ENCODE results near the gene MPZL2.
A peak's percentile ranks its signal among the peaks of the same experiment; 100 is the strongest.
"Not testable (repeated sequence)": the region's sequence is repeated elsewhere in the genome, so short reads cannot be mapped to it uniquely, and the experiment has no call there.

MPZL2 gene

GRCh38 chr11:118263695-118264568 is at the start of gene MPZL2:
Gene MPZL2 (minus strand): TSS chr11:118264297. CDS start chr11:118264153, 144 bp downstream.
- Histone ChIP-seq H3K9ac (ENCODE audit: low read length in 2 of 2) (peak within 1 kb of the TSS in 1 of 2 donors; percentile 6), H3K4me3 (ENCODE audit: low read length in 2 of 2) (peak within 1 kb of the TSS; percentile 9 to 62), H3K9me3 (ENCODE audit: control insufficient read depth in 2 of 2, low read length in 2 of 2) (no peaks in the 10 kb centered on the region), H3K4me1 (ENCODE audit: control insufficient read depth, insufficient read depth, low read length) (no peaks in the 10 kb centered on the region), H3K27ac (ENCODE audit: low read length) (no peak within 1 kb of the TSS), H3K27me3 (ENCODE audit: control insufficient read depth in 1 of 2, insufficient read depth in 2 of 2, low read length in 2 of 2) (peaks cover 22 to 29% of the 10 kb centered on the region in 2 donors), H3K36me3 (ENCODE audit: control insufficient read depth in 2 of 2, insufficient read depth in 2 of 2, low read length in 2 of 2) (no peaks in the 10 kb centered on the region)

GRCh38 chr11:118313242-118313641 is 49.1 kb upstream of the MPZL2 start:
- H3K27me3 ChIP-seq (ENCODE audit: control insufficient read depth in 1 of 2, insufficient read depth in 2 of 2, low read length in 2 of 2): peaks cover 27 to 28% of the 10 kb centered on the region in 2 donors
- no peaks in the 10 kb centered on the region for H3K36me3 ChIP-seq (ENCODE audit: control insufficient read depth in 2 of 2, insufficient read depth in 2 of 2, low read length in 2 of 2)
- no peak overlapping the region for H3K4me3 ChIP-seq (ENCODE audit: low read length in 2 of 2)
- H3K4me1 ChIP-seq (ENCODE audit: control insufficient read depth, insufficient read depth, low read length): peaks cover 9% of the 10 kb centered on the region
- H3K9ac ChIP-seq (ENCODE audit: low read length in 2 of 2): no peak overlapping the region
- no peak overlapping the region for H3K27ac ChIP-seq (ENCODE audit: low read length)
- H3K9me3 ChIP-seq (ENCODE audit: control insufficient read depth in 2 of 2, low read length in 2 of 2): no peaks in the 10 kb centered on the region

GRCh38 chr11:118312328-118312727 is 48.2 kb upstream of the MPZL2 start:
- Histone ChIP-seq H3K4me1 (ENCODE audit: control insufficient read depth, insufficient read depth, low read length) (peaks cover 9% of the 10 kb centered on the region), H3K36me3 (ENCODE audit: control insufficient read depth in 2 of 2, insufficient read depth in 2 of 2, low read length in 2 of 2) (no peaks in the 10 kb centered on the region), H3K27ac (ENCODE audit: low read length) (no peak overlapping the region), H3K27me3 (ENCODE audit: control insufficient read depth in 1 of 2, insufficient read depth in 2 of 2, low read length in 2 of 2) (peaks cover 27 to 28% of the 10 kb centered on the region in 2 donors), H3K9me3 (ENCODE audit: control insufficient read depth in 2 of 2, low read length in 2 of 2) (no peaks in the 10 kb centered on the region), H3K9ac (ENCODE audit: low read length in 2 of 2) (no peak overlapping the region), H3K4me3 (ENCODE audit: low read length in 2 of 2) (no peak overlapping the region)

GRCh38 chr11:118311518-118311917 is 47.4 kb upstream of the MPZL2 start:
- Histone ChIP-seq H3K27ac (ENCODE audit: low read length) (no peak overlapping the region), H3K9ac (ENCODE audit: low read length in 2 of 2) (no peak overlapping the region), H3K4me1 (ENCODE audit: control insufficient read depth, insufficient read depth, low read length) (peaks cover 7% of the 10 kb centered on the region), H3K4me3 (ENCODE audit: low read length in 2 of 2) (no peak overlapping the region), H3K9me3 (ENCODE audit: control insufficient read depth in 2 of 2, low read length in 2 of 2) (no peaks in the 10 kb centered on the region), H3K36me3 (ENCODE audit: control insufficient read depth in 2 of 2, insufficient read depth in 2 of 2, low read length in 2 of 2) (no peaks in the 10 kb centered on the region), H3K27me3 (ENCODE audit: control insufficient read depth in 1 of 2, insufficient read depth in 2 of 2, low read length in 2 of 2) (peaks cover 24 to 25% of the 10 kb centered on the region in 2 donors)

GRCh38 chr11:118310781-118311485 is 46.8 kb upstream of the MPZL2 start:
- H3K36me3 ChIP-seq (ENCODE audit: control insufficient read depth in 2 of 2, insufficient read depth in 2 of 2, low read length in 2 of 2): no peaks in the 10 kb centered on the region
- H3K4me3 ChIP-seq (ENCODE audit: low read length in 2 of 2): no peak overlapping the region
- H3K9me3 ChIP-seq (ENCODE audit: control insufficient read depth in 2 of 2, low read length in 2 of 2): no peaks in the 10 kb centered on the region
- no peak overlapping the region for H3K27ac ChIP-seq (ENCODE audit: low read length)
- H3K9ac ChIP-seq (ENCODE audit: low read length in 2 of 2): no peak overlapping the region
- peaks cover 6% of the 10 kb centered on the region for H3K4me1 ChIP-seq (ENCODE audit: control insufficient read depth, insufficient read depth, low read length)
- peaks cover 24% of the 10 kb centered on the region in 2 donors for H3K27me3 ChIP-seq (ENCODE audit: control insufficient read depth in 1 of 2, insufficient read depth in 2 of 2, low read length in 2 of 2)

- Histone ChIP-seq H3K27me3 (ENCODE audit: control insufficient read depth in 1 of 2, insufficient read depth in 2 of 2, low read length in 2 of 2) (peaks cover 21 to 27% of the 10 kb centered on the region in 2 donors), H3K9ac (ENCODE audit: low read length in 2 of 2) (no peak overlapping the region), H3K4me3 (ENCODE audit: low read length in 2 of 2) (no peak overlapping the region), H3K9me3 (ENCODE audit: control insufficient read depth in 2 of 2, low read length in 2 of 2) (no peaks in the 10 kb centered on the region), H3K36me3 (ENCODE audit: control insufficient read depth in 2 of 2, insufficient read depth in 2 of 2, low read length in 2 of 2) (no peaks in the 10 kb centered on the region), H3K27ac (ENCODE audit: low read length) (no peak overlapping the region), H3K4me1 (ENCODE audit: control insufficient read depth, insufficient read depth, low read length) (peaks cover 3% of the 10 kb centered on the region)
These were observed 46.2 kb upstream of the MPZL2 start for GRCh38 chr11:118310271-118310670.

GRCh38 chr11:118308995-118309528 is 45.0 kb upstream of the MPZL2 start:
- not testable (repeated sequence) for H3K4me1 ChIP-seq (ENCODE audit: control insufficient read depth, insufficient read depth, low read length); H3K4me3 ChIP-seq (ENCODE audit: low read length in 2 of 2); H3K9ac ChIP-seq (ENCODE audit: low read length in 2 of 2); H3K36me3 ChIP-seq (ENCODE audit: control insufficient read depth in 2 of 2, insufficient read depth in 2 of 2, low read length in 2 of 2); H3K9me3 ChIP-seq (ENCODE audit: control insufficient read depth in 2 of 2, low read length in 2 of 2); H3K27ac ChIP-seq (ENCODE audit: low read length)
- H3K27me3 ChIP-seq (ENCODE audit: control insufficient read depth in 1 of 2, insufficient read depth in 2 of 2, low read length in 2 of 2): peaks cover 16 to 21% of the 10 kb centered on the region in 2 donors

GRCh38 chr11:118306556-118306955 is 42.5 kb upstream of the MPZL2 start:
- Histone ChIP-seq H3K9ac (ENCODE audit: low read length in 2 of 2) (no peak overlapping the region), H3K27ac (ENCODE audit: low read length) (no peak overlapping the region), H3K4me1 (ENCODE audit: control insufficient read depth, insufficient read depth, low read length) (no peaks in the 10 kb centered on the region), H3K36me3 (ENCODE audit: control insufficient read depth in 2 of 2, insufficient read depth in 2 of 2, low read length in 2 of 2) (no peaks in the 10 kb centered on the region), H3K9me3 (ENCODE audit: control insufficient read depth in 2 of 2, low read length in 2 of 2) (no peaks in the 10 kb centered on the region), H3K4me3 (ENCODE audit: low read length in 2 of 2) (no peak overlapping the region), H3K27me3 (ENCODE audit: control insufficient read depth in 1 of 2, insufficient read depth in 2 of 2, low read length in 2 of 2) (peaks cover 4 to 6% of the 10 kb centered on the region in 2 donors)

- H3K4me1 ChIP-seq (ENCODE audit: control insufficient read depth, insufficient read depth, low read length): no peaks in the 10 kb centered on the region
- H3K27me3 ChIP-seq (ENCODE audit: control insufficient read depth in 1 of 2, insufficient read depth in 2 of 2, low read length in 2 of 2): peaks cover 4 to 6% of the 10 kb centered on the region in 2 donors
- H3K9ac ChIP-seq (ENCODE audit: low read length in 2 of 2): no peak overlapping the region
- H3K4me3 ChIP-seq (ENCODE audit: low read length in 2 of 2): no peak overlapping the region
- H3K36me3 ChIP-seq (ENCODE audit: control insufficient read depth in 2 of 2, insufficient read depth in 2 of 2, low read length in 2 of 2): no peaks in the 10 kb centered on the region
- no peaks in the 10 kb centered on the region for H3K9me3 ChIP-seq (ENCODE audit: control insufficient read depth in 2 of 2, low read length in 2 of 2)
- H3K27ac ChIP-seq (ENCODE audit: low read length): no peak overlapping the region
These were observed 41.6 kb upstream of the MPZL2 start for GRCh38 chr11:118305726-118306125.

GRCh38 chr11:118304568-118305248 is 40.6 kb upstream of the MPZL2 start, which contains the start of gene CD3E:
Gene CD3E (plus strand): TSS chr11:118304730. CDS start chr11:118304953, 223 bp downstream.
- no peaks in the 10 kb centered on the region for H3K9me3 ChIP-seq (ENCODE audit: control insufficient read depth in 2 of 2, low read length in 2 of 2)
- H3K4me3 ChIP-seq (ENCODE audit: low read length in 2 of 2): no peak within 1 kb of the TSS
- peaks cover 4 to 6% of the 10 kb centered on the region in 2 donors for H3K27me3 ChIP-seq (ENCODE audit: control insufficient read depth in 1 of 2, insufficient read depth in 2 of 2, low read length in 2 of 2)
- no peak within 1 kb of the TSS for H3K27ac ChIP-seq (ENCODE audit: low read length)
- H3K4me1 ChIP-seq (ENCODE audit: control insufficient read depth, insufficient read depth, low read length): no peaks in the 10 kb centered on the region
- H3K9ac ChIP-seq (ENCODE audit: low read length in 2 of 2): no peak within 1 kb of the TSS
- H3K36me3 ChIP-seq (ENCODE audit: control insufficient read depth in 2 of 2, insufficient read depth in 2 of 2, low read length in 2 of 2): no peaks in the 10 kb centered on the region
